GM19463 (cell line): ENCODE results near the gene CDIPT.

Experiments
- ATAC-seq: cut with Tn5 transposase; IDR thresholded peaks from one replicate; pipeline ENCODE4 v1.9.1; 2021; ENCODE audit warnings: mild to moderate bottlenecking, moderate library complexity; ENCODE audit not compliant: unreplicated experiment

Gene CDIPT

DNA sequence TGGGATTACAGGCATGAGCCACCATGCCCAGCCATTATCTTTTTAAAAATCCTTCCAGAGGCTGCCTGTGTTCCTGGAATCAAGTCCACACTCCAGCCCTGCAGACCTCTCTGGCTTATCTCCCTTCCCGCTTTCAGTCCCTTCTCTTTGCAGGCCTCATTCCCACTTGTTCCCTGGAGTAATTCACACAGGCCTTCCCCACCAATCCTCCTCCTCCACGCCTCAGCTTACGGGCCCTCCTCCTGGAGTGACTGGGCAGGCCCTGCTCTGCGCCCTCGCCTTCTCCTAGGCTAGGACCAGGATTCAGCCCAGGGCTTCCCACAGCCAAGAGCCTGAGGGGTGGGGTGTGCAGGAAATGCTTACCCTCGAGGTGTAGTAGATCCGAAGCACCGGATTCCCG lies 2.8 kb downstream of the CDIPT start:
- ATAC-seq = no peak

GRCh38 chr16:29858974-29859373 lies 4.1 kb downstream of the CDIPT start:
- ATAC-seq = no peak

DNA sequence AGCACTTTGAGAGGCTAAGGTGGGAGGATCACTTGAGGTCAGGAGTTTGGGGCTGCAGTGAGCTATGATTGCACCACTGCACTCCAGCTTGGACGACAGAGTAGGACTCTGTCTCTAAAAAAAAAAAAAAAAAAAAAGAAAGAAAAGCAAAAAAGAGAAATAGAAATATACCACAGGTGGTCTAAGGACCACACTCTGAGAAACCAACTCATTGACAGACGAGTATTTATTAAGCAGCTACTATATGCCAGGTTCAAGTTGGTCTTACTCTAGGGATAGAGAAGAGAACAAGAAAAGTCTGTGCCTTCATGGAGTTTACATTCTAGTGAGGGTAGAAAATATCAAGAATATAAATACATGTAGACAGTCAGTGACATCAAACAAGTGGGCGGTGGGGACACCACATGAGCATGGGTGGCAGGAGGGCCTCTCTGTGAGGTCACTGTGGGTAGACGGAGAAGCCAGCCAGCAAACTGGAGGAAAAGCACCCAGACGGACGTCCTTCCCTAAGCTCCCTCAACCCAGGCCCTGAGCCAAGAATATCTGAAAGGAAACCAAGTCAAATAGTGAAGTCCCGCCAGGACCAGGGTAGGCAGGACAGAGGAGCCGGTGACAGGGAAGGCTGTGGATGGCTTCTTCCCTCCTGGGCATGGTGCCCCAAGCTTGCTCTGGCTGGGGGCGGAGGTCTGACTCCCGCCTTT lies 4.7 kb downstream of the CDIPT start:
- no peak for ATAC-seq

GRCh38 chr16:29857133-29857760 lies 5.8 kb downstream of the CDIPT start:
- ATAC-seq = no peak

GRCh38 chr16:29854520-29855100 lies 8.4 kb downstream of the CDIPT start:
- ATAC-seq = no peak

- ATAC-seq = no peak
Observed at GRCh38 chr16:29852654-29853053, 10.4 kb downstream of the CDIPT start.

DNA sequence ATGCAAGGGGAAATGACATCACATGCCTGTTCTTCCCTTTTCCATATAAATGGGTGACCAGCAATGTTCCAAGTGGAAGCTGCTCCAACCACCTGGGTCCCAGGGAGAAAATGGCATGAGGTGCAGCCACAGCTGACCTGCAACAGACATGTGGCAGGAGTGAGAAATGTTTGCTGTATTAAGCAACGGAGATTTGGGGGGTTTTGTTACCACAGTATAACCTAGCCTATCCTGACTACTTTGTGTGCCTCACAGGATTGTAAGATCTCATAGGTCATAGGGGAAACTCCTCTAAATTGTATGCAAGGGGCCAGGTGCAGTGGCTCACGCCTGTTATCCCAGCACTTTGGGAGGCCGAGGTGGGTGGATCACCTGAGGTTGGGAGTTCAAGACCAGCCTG lies 12.0 kb downstream of the CDIPT start:
- no peak for ATAC-seq

- no peak for ATAC-seq
Observed at GRCh38 chr16:29849505-29849904, 13.5 kb downstream of the CDIPT start.

- ATAC-seq = no peak
Observed at GRCh38 chr16:29848420-29849297, 14.4 kb downstream of the CDIPT start.

GRCh38 chr16:29845656-29846055 lies 17.4 kb downstream of the CDIPT start:
- no peak for ATAC-seq

DNA sequence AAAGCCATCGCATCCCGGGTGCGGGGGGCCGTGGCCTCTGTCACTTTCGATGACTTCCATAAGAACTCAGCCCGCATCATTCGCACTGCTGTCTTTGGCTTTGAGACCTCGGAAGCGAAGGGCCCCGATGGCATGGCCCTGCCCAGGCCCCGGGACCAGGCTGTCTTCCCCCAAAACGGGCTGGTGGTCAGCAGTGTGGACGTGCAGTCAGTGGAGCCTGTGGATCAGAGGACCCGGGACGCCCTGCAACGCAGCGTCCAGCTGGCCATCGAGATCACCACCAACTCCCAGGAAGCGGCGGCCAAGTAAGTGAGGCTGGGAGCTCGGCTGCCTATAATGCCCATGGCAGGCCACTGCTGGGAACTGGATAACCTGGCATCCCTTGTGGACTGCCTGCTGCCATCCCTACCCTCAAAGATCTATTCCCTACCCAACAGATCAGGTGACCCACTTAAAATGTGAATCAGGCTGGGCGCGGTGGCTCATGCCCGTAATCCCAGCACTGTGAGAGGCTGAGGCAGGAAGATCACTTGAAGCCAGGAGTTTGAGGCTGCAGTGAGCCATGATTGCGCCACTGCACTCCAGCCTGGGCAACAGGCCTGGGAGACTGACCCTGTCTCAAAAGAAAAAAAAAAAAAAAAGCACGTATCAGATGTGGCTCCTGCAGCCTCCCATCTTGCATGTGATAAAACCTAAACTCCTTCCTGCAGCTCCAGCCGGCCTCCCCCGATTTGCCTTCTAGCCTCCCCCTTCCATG lies 18.3 kb downstream of the CDIPT start:
- ATAC-seq = no peak

- ATAC-seq = no peak
Observed at GRCh38 chr16:29843931-29844330, 19.1 kb downstream of the CDIPT start.

- no peak for ATAC-seq
Observed at GRCh38 chr16:29842732-29843346, 20.2 kb downstream of the CDIPT start.

GRCh38 chr16:29841631-29842030 lies 21.4 kb downstream of the CDIPT start:
- ATAC-seq = no peak

- ATAC-seq = no peak
Observed at GRCh38 chr16:29840240-29840639, 22.8 kb downstream of the CDIPT start.

DNA sequence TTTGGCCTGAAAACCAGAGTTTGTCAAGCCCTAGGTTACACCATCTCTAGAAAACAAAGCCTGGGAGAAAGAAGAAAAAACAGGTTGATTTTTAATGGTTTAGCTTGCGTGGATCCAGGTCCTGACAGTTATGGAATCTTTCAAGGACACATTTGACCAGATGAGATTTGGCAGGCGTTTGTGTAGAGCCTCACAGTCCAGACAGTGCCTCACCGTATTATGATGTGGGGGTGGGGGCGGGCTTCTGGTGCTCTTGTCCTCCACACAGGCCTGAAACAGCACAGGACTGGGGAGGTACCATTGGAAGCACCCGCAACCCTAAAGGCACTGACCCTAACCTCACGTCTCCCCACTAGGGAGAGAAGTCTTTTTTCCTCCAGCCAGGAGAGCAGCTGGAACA lies 23.2 kb downstream of the CDIPT start:
- ATAC-seq = no peak

DNA sequence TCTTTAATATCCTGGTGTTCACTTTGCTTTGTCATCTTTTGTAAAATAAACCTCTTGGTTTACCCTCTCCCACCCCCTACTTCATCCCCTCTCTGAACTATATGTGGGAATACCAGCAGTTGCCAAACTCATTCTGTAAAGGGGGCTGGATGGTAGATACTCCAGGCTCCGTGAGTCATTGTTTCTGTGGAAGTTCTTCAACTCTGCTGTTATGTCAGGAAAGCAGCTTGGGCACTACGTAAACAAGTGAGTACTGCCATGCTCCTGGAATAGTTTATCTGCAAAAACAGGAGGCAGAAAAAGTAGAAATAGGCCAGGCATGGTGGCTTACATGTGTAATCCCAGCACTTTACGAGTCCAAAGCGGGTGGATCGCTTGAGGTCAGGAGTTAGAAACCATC lies 25.2 kb downstream of the CDIPT start:
- no peak for ATAC-seq

GRCh38 chr16:29836623-29837022 lies 26.4 kb downstream of the CDIPT start:
- ATAC-seq = no peak

- no peak for ATAC-seq
Observed at GRCh38 chr16:29835926-29836325, 27.1 kb downstream of the CDIPT start.

- no peak for ATAC-seq
Observed at GRCh38 chr16:29834079-29834478, 28.9 kb downstream of the CDIPT start.
